Suppressor macrophage treated with lipopolysaccharide for 1 hour (primary cell): Measurements from ENCODE around the gene SEC24C.

ENCODE experiments used
- DNase-seq, 3 donors: peaks; one replicate each; pipeline ENCODE4 v3.0.0-alpha.2; 2020 to 2022

SEC24C gene

GRCh38 chr10:73814276-73814895, 70.2 kb downstream of the SEC24C start:
- no peak for DNase-seq

GRCh38 chr10:73814896-73815718, 70.9 kb downstream of the SEC24C start:
- DNase-seq = peak in 2 of 3 donors; percentile 19 to 50

GRCh38 chr10:73815719-73816030, 71.5 kb downstream of the SEC24C start:
- DNase-seq = no peak

GRCh38 chr10:73816917-73817729, 73.0 kb downstream of the SEC24C start:
- peak in 1 of 3 donors; percentile 22 for DNase-seq

- no peak for DNase-seq
These were observed 73.7 kb downstream of the SEC24C start for GRCh38 chr10:73817826-73818225.

GRCh38 chr10:73818402-73818801, 74.2 kb downstream of the SEC24C start:
- DNase-seq = no peak

GRCh38 chr10:73819081-73819480, 74.9 kb downstream of the SEC24C start:
- peak; percentile 46 to 58 (median 56) for DNase-seq

GRCh38 chr10:73819513-73820093, 75.4 kb downstream of the SEC24C start:
- DNase-seq = peak; percentile 32 to 41 (median 36)
